ENCODE results near the gene KIF1A. TPM values are rescaled to one million over a fixed set of nuclear protein-coding genes. Genes with fewer than 3 reads are reported as not detected.
A peak's percentile ranks its signal among the peaks of the same experiment; 100 is the strongest.

Gene KIF1A
- total RNA-seq, 1 donor from 2014 or later: 4.7 TPM

DNA sequence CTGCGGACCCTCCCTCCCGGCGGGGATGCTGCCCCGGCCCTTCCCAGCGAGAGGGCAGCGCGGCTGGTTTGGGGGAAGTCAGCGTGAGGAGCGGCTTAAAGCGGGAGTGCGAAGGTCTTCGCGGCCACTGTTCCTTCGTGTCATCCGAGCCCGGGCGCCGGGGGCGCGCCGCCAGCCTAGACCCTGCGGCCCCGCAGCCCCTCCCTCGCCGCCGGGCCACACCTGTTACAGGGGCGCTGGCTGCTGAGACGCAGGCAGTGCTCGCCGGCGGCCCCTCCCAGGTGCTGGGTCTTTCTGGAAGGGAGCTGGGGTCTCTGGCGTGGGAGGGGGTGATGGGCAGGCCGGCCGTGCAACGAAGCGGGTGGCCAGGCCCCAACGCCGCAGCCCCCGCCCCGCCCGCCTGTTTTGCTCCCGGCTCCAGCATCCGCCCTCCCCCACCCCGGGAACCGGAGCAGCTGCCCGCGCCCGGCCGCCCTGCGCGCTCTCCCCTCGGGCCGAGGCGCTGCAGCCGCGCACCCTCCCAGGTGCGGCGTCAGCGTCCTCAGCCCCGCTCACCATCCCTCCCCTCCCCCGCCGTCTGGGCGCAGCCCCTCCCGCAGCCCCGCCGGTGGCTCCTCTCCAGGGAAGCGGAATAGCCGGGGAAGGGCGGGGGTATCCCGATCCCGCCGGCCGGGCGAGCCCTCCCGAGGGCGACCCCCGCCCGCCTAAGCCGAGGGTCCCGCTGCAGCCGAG, 727 bp downstream of the KIF1A start:
- Histone ChIP-seq H3K4me3 (ENCODE audit: low read length in 3 of 3) (peak overlapping the region in 1 of 3 donors; percentile 14), H3K27me3 (ENCODE audit: control insufficient read depth in 3 of 3, insufficient read depth in 3 of 3, low read length in 3 of 3) (peaks cover 56 to 64% (median 57%) of the 10 kb centered on the region in 3 donors), H3K9ac (ENCODE audit: low read depth in 1 of 3, low read length in 3 of 3) (no peak overlapping the region), H3K4me1 (ENCODE audit: control insufficient read depth in 3 of 3, insufficient read depth in 3 of 3, low read length in 3 of 3) (peaks cover 0 to 4% (median 3%) of the 10 kb centered on the region in 3 donors), H3K9me3 (ENCODE audit: control insufficient read depth in 3 of 3, low read length in 3 of 3) (peaks cover under 1 to 9% (median 1%) of the 10 kb centered on the region in 3 donors), H3K36me3 (ENCODE audit: control insufficient read depth in 3 of 3, insufficient read depth in 3 of 3, low read length in 3 of 3) (no peaks in the 10 kb centered on the region), H3K27ac (ENCODE audit: low read depth, low read length) (no peak overlapping the region)

DNA sequence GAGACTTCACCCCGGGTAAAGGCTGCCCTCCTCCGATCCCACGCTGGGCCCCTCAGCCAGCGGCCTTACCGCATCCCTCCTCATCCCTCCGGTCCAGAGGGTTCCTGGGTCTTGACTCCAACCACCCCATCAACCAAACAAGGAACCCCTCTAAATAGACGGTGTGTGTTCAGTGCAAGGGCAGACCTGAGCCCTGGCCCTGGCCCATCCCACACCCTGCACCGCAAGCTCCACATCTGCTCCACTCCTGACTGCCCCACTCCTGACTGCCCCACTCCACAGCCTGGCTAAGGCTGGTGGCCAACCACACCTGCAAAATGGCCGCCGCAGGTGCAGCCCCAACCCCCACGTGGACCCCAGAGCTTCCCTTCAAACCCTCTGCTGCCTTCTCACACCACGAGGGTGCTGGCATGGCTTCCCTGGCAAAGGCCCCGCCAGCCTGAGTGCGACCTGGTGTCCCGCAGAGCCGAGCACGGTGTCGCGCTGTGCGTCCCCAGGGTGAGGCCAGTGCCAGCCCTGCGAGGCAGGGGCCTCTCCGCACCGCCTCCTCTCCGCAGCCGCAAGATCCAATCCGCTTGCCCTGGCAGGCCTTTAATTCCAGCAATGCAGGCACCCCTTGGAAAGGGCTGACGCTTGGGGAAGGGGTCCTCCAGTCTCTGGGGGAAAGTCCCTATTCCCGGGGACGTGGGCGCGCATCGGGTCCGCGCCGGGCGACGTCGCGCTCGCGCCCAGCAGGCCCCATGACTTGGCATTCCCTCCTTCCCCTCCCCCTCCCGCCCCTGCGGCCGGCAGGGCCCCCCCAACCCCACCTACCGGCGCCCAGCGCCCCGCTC, 1.5 kb downstream of the KIF1A start:
- no peaks in the 10 kb centered on the region for H3K36me3 ChIP-seq (ENCODE audit: control insufficient read depth in 3 of 3, insufficient read depth in 3 of 3, low read length in 3 of 3)
- no peak overlapping the region for H3K9ac ChIP-seq (ENCODE audit: low read depth in 1 of 3, low read length in 3 of 3)
- no peak overlapping the region for H3K27ac ChIP-seq (ENCODE audit: low read depth, low read length)
- H3K4me1 ChIP-seq (ENCODE audit: control insufficient read depth in 3 of 3, insufficient read depth in 3 of 3, low read length in 3 of 3): peaks cover 0 to 4% (median 3%) of the 10 kb centered on the region in 3 donors
- peak overlapping the region in 1 of 3 donors; percentile 6 for H3K4me3 ChIP-seq (ENCODE audit: low read length in 3 of 3)
- H3K9me3 ChIP-seq (ENCODE audit: control insufficient read depth in 3 of 3, low read length in 3 of 3): peaks cover 2 to 8% (median 4%) of the 10 kb centered on the region in 3 donors
- peaks cover 48 to 56% (median 49%) of the 10 kb centered on the region in 3 donors for H3K27me3 ChIP-seq (ENCODE audit: control insufficient read depth in 3 of 3, insufficient read depth in 3 of 3, low read length in 3 of 3)

DNA sequence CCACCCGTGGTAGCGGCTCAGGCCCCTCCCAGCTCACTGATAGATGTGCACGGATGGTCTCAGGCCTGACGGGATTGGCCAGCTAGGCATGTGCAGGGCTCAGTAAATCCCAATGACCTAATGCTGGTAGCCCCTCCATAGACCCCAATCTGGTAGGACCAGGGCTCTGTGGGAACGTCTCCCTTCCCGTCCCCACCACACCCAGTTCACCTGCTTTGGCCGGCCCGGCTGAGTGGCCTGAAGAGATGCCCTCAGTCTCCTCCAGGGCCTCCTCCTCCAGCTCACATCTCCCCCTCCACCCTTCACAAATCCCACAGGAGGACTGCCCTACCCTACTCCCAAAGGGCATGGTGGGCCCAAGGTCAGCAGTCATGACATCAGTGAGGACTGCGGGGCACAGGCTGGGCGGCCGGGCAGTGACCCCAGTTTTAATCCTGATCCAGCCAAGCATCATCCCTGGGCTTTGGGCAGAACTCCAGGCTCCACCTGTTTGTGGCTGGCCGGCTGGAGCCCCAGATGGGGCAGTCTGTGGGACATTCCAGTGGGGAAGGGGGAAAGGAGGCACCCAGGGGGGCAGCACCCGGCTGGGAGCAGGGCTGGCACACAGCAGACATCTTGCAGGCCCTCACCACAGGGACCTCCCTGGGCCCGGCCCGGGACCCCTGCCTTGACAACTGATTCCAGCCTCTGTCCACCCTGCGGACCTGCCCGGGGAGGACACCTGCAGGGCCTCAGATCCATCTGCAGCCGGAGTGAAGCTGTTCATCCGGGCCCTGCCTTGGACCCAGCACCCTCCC, 2.3 kb downstream of the KIF1A start:
- Histone ChIP-seq H3K36me3 (ENCODE audit: control insufficient read depth in 3 of 3, insufficient read depth in 3 of 3, low read length in 3 of 3) (no peaks in the 10 kb centered on the region), H3K9ac (ENCODE audit: low read depth in 1 of 3, low read length in 3 of 3) (no peak overlapping the region), H3K9me3 (ENCODE audit: control insufficient read depth in 3 of 3, low read length in 3 of 3) (peaks cover 2 to 6% (median 6%) of the 10 kb centered on the region in 3 donors), H3K4me3 (ENCODE audit: low read length in 3 of 3) (no peak overlapping the region), H3K27ac (ENCODE audit: low read depth, low read length) (no peak overlapping the region), H3K4me1 (ENCODE audit: control insufficient read depth in 3 of 3, insufficient read depth in 3 of 3, low read length in 3 of 3) (peaks cover 0 to 4% (median 3%) of the 10 kb centered on the region in 3 donors), H3K27me3 (ENCODE audit: control insufficient read depth in 3 of 3, insufficient read depth in 3 of 3, low read length in 3 of 3) (peaks cover 41 to 53% (median 42%) of the 10 kb centered on the region in 3 donors)

DNA sequence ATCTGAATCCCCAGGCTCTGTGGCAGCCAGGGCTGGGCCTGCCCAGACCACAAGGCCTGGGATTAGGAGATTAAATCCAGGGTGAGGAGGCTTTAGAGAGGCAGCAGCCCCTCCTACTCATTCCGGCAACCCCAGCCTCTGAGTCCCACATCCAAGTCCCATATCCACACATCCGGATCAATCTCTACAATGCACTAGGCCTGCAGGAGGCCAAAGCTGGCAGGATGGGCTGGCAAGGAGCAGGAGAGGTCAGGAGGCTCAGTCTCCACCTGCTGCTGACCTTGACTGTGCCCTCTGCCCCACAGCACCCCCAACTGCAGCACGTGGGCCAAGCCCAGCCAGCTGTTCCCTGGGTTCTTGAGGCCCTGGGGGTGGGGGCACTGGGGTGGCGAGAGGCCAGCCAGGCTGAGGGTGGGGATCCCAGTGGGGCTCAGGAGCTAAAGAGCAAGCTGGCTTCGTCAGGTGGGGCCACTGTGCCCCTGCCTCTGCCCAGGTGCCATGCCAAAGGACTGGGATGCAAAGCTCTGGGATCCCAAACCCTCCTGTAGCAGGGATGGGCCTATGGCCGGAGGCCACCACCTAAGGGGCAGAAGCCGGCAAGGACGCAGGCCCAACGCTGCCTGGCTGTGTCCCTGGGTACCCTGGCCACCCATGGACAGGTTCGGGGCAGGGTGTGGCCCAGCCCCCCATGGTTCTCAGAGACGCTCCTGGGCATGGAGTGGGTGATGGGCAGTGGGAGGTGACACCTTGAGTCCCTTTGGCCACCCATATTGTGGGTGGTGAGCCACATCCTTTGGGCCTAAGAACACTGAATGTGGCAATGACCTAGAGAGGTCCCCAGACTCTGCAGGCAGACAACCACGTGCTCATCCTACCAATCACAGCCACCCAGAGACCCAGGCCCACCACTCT, 3.2 kb downstream of the KIF1A start:
- Histone ChIP-seq H3K36me3 (ENCODE audit: control insufficient read depth in 3 of 3, insufficient read depth in 3 of 3, low read length in 3 of 3) (no peaks in the 10 kb centered on the region), H3K9ac (ENCODE audit: low read depth in 1 of 3, low read length in 3 of 3) (no peak overlapping the region), H3K4me3 (ENCODE audit: low read length in 3 of 3) (no peak overlapping the region), H3K9me3 (ENCODE audit: control insufficient read depth in 3 of 3, low read length in 3 of 3) (peaks cover 2 to 11% (median 11%) of the 10 kb centered on the region in 3 donors), H3K27ac (ENCODE audit: low read depth, low read length) (no peak overlapping the region), H3K27me3 (ENCODE audit: control insufficient read depth in 3 of 3, insufficient read depth in 3 of 3, low read length in 3 of 3) (peaks cover 35 to 49% (median 37%) of the 10 kb centered on the region in 3 donors), H3K4me1 (ENCODE audit: control insufficient read depth in 3 of 3, insufficient read depth in 3 of 3, low read length in 3 of 3) (peaks cover 0 to 4% (median 3%) of the 10 kb centered on the region in 3 donors)

DNA sequence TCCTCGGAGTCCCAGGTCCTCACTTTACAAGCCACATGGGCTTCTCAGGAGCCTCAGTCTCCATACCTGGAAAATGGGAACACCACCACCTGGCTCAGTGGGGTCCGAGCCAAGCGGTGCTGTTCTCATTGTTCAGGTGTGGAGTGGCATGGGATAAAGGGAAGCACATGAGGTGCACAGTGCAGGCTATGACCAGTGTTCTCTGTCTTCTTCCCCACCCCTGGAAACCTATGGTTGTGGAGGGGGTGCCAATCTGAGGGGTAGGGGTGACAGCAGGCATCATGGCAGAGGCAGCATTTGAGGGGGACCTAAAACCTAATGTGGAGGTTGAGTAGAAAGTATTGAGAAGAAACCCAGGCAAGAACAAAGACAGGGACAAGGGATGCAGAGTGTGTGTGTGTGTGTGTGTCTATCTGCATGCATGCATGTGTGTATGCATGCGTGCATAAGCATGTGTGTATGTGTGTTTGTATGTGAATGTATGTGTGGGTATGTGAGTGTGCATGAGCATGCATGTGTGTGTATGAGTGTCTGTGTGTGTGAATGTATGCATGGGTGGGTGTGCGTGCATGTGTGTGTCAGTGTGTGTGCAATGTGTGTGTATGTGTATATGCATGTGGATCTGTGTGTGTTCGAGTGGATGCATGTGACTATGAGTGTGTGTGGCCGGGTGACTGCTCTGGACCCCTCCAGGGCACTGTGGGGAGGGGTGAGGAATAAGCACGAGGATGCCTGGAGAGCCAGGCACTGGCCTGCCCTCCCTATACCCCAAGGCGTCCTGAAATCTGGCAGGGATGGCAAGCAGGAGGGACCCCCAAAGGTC, 4.0 kb downstream of the KIF1A start:
- peaks cover 26 to 40% (median 34%) of the 10 kb centered on the region in 3 donors for H3K27me3 ChIP-seq (ENCODE audit: control insufficient read depth in 3 of 3, insufficient read depth in 3 of 3, low read length in 3 of 3)
- H3K9me3 ChIP-seq (ENCODE audit: control insufficient read depth in 3 of 3, low read length in 3 of 3): peaks cover 2 to 11% (median 11%) of the 10 kb centered on the region in 3 donors
- no peak overlapping the region for H3K4me3 ChIP-seq (ENCODE audit: low read length in 3 of 3)
- peaks cover 0 to 4% (median 3%) of the 10 kb centered on the region in 3 donors for H3K4me1 ChIP-seq (ENCODE audit: control insufficient read depth in 3 of 3, insufficient read depth in 3 of 3, low read length in 3 of 3)
- H3K36me3 ChIP-seq (ENCODE audit: control insufficient read depth in 3 of 3, insufficient read depth in 3 of 3, low read length in 3 of 3): no peaks in the 10 kb centered on the region
- no peak overlapping the region for H3K27ac ChIP-seq (ENCODE audit: low read depth, low read length)
- no peak overlapping the region for H3K9ac ChIP-seq (ENCODE audit: low read depth in 1 of 3, low read length in 3 of 3)

DNA sequence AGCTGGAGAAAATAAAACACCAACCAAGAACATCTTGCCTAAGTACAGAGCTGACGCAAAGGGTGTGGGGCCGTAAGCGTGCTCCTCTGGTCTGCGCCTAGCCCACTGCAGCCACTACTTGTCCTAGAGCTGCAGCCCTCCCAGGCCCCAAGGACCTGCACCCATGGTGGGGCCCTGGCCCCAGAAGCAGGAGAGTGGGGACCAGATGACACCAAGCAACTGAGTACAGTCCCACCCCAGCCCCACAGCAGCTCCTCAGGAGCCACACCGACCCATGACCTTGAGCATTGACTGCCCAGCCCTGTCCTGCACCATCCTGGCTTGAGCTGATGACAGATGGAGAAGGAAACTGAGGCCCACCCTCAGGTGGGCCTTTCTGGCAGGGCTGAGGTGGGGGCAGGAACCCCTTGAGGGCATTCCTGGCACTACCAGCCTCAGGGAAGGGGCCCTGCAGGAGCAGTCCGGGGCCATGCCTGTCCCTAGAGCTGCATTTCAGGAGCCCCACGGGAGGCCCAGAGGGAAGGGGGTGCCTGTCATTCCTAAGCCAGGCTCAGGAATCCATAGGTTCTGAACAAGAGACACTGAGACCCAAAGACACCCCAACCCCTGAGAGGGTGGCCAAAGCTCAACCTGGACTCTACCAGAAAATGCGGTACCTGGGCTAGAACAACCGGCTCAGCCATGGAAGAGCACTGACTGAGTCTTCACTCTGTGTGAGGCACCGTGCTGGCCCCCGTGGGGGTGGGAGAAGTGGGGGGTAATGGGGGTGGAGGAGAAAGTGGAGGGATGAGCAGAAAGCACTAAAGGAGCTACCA, 4.9 kb downstream of the KIF1A start:
- Histone ChIP-seq H3K27ac (ENCODE audit: low read depth, low read length) (no peak overlapping the region), H3K27me3 (ENCODE audit: control insufficient read depth in 3 of 3, insufficient read depth in 3 of 3, low read length in 3 of 3) (peaks cover 28 to 44% (median 35%) of the 10 kb centered on the region in 3 donors), H3K4me1 (ENCODE audit: control insufficient read depth in 3 of 3, insufficient read depth in 3 of 3, low read length in 3 of 3) (peaks cover 0 to 4% (median 3%) of the 10 kb centered on the region in 3 donors), H3K4me3 (ENCODE audit: low read length in 3 of 3) (no peak overlapping the region), H3K9ac (ENCODE audit: low read depth in 1 of 3, low read length in 3 of 3) (no peak overlapping the region), H3K36me3 (ENCODE audit: control insufficient read depth in 3 of 3, insufficient read depth in 3 of 3, low read length in 3 of 3) (no peaks in the 10 kb centered on the region), H3K9me3 (ENCODE audit: control insufficient read depth in 3 of 3, low read length in 3 of 3) (peaks cover 2 to 11% (median 11%) of the 10 kb centered on the region in 3 donors)

DNA sequence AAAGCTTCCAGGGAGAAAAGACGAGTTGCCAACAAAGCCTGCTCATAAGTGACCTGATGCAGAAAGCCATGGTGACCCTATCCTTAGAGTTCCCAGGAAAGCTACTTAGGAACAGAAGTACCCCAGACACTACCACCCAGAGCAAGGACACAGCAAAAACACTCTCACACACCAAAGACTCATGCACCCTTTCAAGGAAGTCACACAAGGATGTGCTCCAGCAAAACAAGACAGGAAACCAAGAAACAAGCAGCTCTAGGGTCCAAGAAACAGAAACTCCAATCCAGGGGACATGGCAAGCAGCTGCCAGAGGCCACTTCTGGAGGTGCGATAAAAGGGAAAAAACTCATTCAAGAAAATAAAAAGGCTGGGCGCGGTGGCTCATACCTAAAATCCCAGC, 5.7 kb downstream of the KIF1A start:
- H3K27me3 ChIP-seq (ENCODE audit: control insufficient read depth in 3 of 3, insufficient read depth in 3 of 3, low read length in 3 of 3): peaks cover 28 to 41% (median 33%) of the 10 kb centered on the region in 3 donors
- H3K27ac ChIP-seq (ENCODE audit: low read depth, low read length): no peak overlapping the region
- no peak overlapping the region for H3K4me3 ChIP-seq (ENCODE audit: low read length in 3 of 3)
- peaks cover 2 to 11% (median 11%) of the 10 kb centered on the region in 3 donors for H3K9me3 ChIP-seq (ENCODE audit: control insufficient read depth in 3 of 3, low read length in 3 of 3)
- no peak overlapping the region for H3K9ac ChIP-seq (ENCODE audit: low read depth in 1 of 3, low read length in 3 of 3)
- no peaks in the 10 kb centered on the region for H3K36me3 ChIP-seq (ENCODE audit: control insufficient read depth in 3 of 3, insufficient read depth in 3 of 3, low read length in 3 of 3)
- peaks cover 0 to 4% (median 3%) of the 10 kb centered on the region in 3 donors for H3K4me1 ChIP-seq (ENCODE audit: control insufficient read depth in 3 of 3, insufficient read depth in 3 of 3, low read length in 3 of 3)
